GM19438 (cell line): ENCODE data around the gene VWA1.
"Not testable (repeated sequence)": the region's sequence is repeated elsewhere in the genome, so short reads cannot be mapped to it uniquely, and the experiment has no call there.

Source experiments
- ATAC-seq: cut with Tn5 transposase; IDR thresholded peaks from one replicate; pipeline ENCODE4 v1.9.1; 2021; ENCODE audit warnings: low read depth; ENCODE audit not compliant: unreplicated experiment

The VWA1 gene

GRCh38 chr1:1432951-1433803, 2.3 kb upstream of the VWA1 start:
- ATAC-seq, result no peak

GRCh38 chr1:1433804-1434130, 1.7 kb upstream of the VWA1 start:
- no peak for ATAC-seq

GRCh38 chr1:1434131-1434823, 1.2 kb upstream of the VWA1 start:
- ATAC-seq, result no peak

- ATAC-seq, result no peak
Observed at GRCh38 chr1:1434824-1435105, 725 bp upstream of the VWA1 start.

GRCh38 chr1:1435911-1436629, 580 bp downstream of the VWA1 start:
- ATAC-seq, result no peak

GRCh38 chr1:1436630-1437032, 1.1 kb downstream of the VWA1 start:
- ATAC-seq, result no peak

GRCh38 chr1:1437033-1437903, 1.8 kb downstream of the VWA1 start:
- no peak for ATAC-seq

GRCh38 chr1:1437904-1438376, 2.5 kb downstream of the VWA1 start:
- peak; percentile 56 for ATAC-seq

GRCh38 chr1:1438531-1439381, 3.3 kb downstream of the VWA1 start:
- no peak for ATAC-seq

GRCh38 chr1:1439546-1440261, 4.2 kb downstream of the VWA1 start:
- ATAC-seq, result no peak

- ATAC-seq, result no peak
Observed at GRCh38 chr1:1440262-1441001, 4.9 kb downstream of the VWA1 start.

- ATAC-seq, result no peak
Observed at GRCh38 chr1:1441002-1441888, 5.8 kb downstream of the VWA1 start.

- no peak for ATAC-seq
Observed at GRCh38 chr1:1442069-1442770, 6.7 kb downstream of the VWA1 start.

GRCh38 chr1:1446631-1447030, 11.1 kb downstream of the VWA1 start:
- ATAC-seq, result not testable (repeated sequence)

- ATAC-seq, result no peak
Observed at GRCh38 chr1:1449099-1449739, 13.7 kb downstream of the VWA1 start, which contains the start of gene ATAD3C. Gene ATAD3C, plus strand, starts transcription at chr1:1449689. Its CDS starts 995 bp downstream, at chr1:1450684.

- not testable (repeated sequence) for ATAC-seq
Observed at GRCh38 chr1:1450616-1451015, 15.1 kb downstream of the VWA1 start.
